ENCODE measurements around the gene BBS12.

GRCh38 chr4:122702939-122703338 lies 29.6 kb upstream of the BBS12 start:
- TF ChIP-seq CTCF (conservative IDR thresholded peaks at IDR 0.05) (no peak), EZH2 (IDR thresholded peaks at IDR 0.05; ENCODE audit: low read depth) (no peak)
